ENCODE data around the gene HDAC4. TPM values are rescaled to one million over a fixed set of nuclear protein-coding genes. Genes with fewer than 3 reads are reported as not detected.

Gene HDAC4
- total RNA-seq, 1 experiment from 2014 or later: 32.0 TPM

GRCh38 chr2:239109928-239110545, 290.8 kb downstream of the HDAC4 start:
- H2AK5ac ChIP-seq (ENCODE audit: insufficient read length, low read length): no peak overlapping the region
- no peak overlapping the region for H3K4me2 ChIP-seq (ENCODE audit: insufficient read depth, insufficient read length, low read length)
- peak overlapping the region in 1 of 3 experiments; percentile 17; a peak in 1 of 7 replicates for H3K27ac Mint-ChIP-seq
- H3K4me3 Mint-ChIP-seq: no peak overlapping the region
- no peak overlapping the region for H3K9ac ChIP-seq (ENCODE audit: extremely low read depth, insufficient read length, low read length)
- H2BK20ac ChIP-seq (ENCODE audit: low read depth, low read length, poor library complexity, severe bottlenecking): no peak overlapping the region
- H2AFZ ChIP-seq (ENCODE audit: low read length): no peak overlapping the region
- H4K5ac ChIP-seq (ENCODE audit: insufficient read length, low read depth, low read length): no peak overlapping the region
- no peak overlapping the region for H2BK12ac ChIP-seq (ENCODE audit: insufficient read length, low read depth, low read length)
- no peaks in the 10 kb centered on the region for H3K4me1 ChIP-seq (ENCODE audit: insufficient read depth, low read length)
- no peaks in the 10 kb centered on the region for H4K20me1 ChIP-seq (ENCODE audit: control insufficient read depth, insufficient read depth, insufficient read length)
- TF ChIP-seq CTCF (conservative IDR thresholded peaks at IDR 0.05): no peak
- H4K8ac ChIP-seq (replicated peaks; ENCODE audit: insufficient read length, low read depth, low read length): no peak overlapping the region
- no peaks in the 10 kb centered on the region for H3K9me3 ChIP-seq (ENCODE audit: control insufficient read depth, low read depth, low read length)
- H3K27ac ChIP-seq (ENCODE audit: insufficient read length, low read depth, low read length): no peak overlapping the region
- H3K36me3 Mint-ChIP-seq (ENCODE audit: insufficient read depth in 1 of 3, low read depth in 3 of 3): peaks cover 3 to 17% (median 8%) of the 10 kb centered on the region in 3 experiments; a peak in 6 of 7 replicates
- no CpG with 5 or more reads among the region's 14 CpGs for WGBS (ENCODE audit: extremely low coverage, insufficient read length, low lambda C conversion rate)
- H3K27me3 Mint-ChIP-seq (ENCODE audit: low read depth): no peaks in the 10 kb centered on the region
- no peak overlapping the region for H3K56ac ChIP-seq (ENCODE audit: insufficient read length, low read depth, low read length)
- H3K27me3 ChIP-seq (ENCODE audit: insufficient read depth, low read length): no peaks in the 10 kb centered on the region
- no peaks in the 10 kb centered on the region for H3K9me3 Mint-ChIP-seq
- no peak overlapping the region for H3K23ac ChIP-seq (ENCODE audit: insufficient read length, low read depth, low read length)
- no peak overlapping the region for H4K91ac ChIP-seq (ENCODE audit: insufficient read length, low read depth, low read length)
- H3K23me2 ChIP-seq (ENCODE audit: insufficient read length, low read depth, low read length, poor library complexity, severe bottlenecking): no peaks in the 10 kb centered on the region
- no peak overlapping the region for H2BK120ac ChIP-seq (ENCODE audit: low read depth, low read length, poor library complexity, severe bottlenecking)
- H3K4ac ChIP-seq (ENCODE audit: low read depth, low read length): no peak overlapping the region
- H2BK5ac ChIP-seq (ENCODE audit: insufficient read length, low read length): no peak overlapping the region
- H2BK15ac ChIP-seq (ENCODE audit: low read depth, low read length): no peak overlapping the region
- H3K14ac ChIP-seq (ENCODE audit: insufficient read depth, low read length): no peak overlapping the region
- no peak overlapping the region for H3K18ac ChIP-seq (ENCODE audit: insufficient read length, low read depth, low read length)
- no peaks in the 10 kb centered on the region for H3K79me2 ChIP-seq (ENCODE audit: insufficient read depth, low read length)
- no peaks in the 10 kb centered on the region for H3K4me1 Mint-ChIP-seq
- no peak for DNase-seq
- no peaks in the 10 kb centered on the region for H3K79me1 ChIP-seq (ENCODE audit: insufficient read depth, low read depth, low read length, poor library complexity, severe bottlenecking)
- H3T11ph ChIP-seq (ENCODE audit: low read length): no peak overlapping the region
